ENCODE data around the gene TIPARP.

Gene TIPARP

DNA sequence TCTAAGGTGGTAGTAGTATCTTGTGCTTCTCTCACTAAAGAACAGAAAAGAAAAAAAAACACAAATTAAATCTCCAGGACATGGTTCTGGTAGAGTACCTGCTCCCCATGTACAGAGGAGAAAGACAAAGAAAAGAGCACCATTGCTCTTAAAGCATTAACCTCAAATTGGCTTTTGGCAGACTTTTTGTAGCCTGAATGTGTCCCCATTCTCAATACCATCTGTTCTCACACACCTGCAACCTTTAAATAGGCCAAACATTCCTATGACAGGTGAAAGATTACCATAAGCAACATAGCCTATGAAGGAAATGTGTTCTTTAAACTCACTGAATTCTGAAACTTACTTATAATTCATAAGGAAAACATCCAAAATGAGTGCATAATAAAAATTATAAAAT, 68.0 kb downstream of the TIPARP start:
- no peak for DNase-seq

DNA sequence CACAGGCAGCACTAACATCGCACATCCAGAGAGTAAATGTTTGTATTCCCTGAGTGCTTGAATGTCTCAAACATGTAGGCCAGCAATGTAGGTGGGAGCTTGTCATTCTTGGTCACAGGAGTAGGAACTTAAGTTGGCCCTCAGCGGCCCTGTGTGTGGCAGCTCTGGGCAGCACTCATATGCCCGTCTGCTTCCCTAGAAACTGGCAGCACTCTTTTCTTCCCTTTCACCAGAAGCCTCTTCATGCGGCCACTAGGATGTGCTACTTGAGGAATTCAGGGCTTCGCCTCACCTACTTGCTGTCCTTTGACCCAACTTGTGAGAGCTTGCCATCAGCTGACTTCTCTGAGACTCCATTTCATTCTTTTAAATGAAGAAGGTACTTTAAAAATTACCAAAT, 69.5 kb downstream of the TIPARP start:
- no peak for DNase-seq

DNA sequence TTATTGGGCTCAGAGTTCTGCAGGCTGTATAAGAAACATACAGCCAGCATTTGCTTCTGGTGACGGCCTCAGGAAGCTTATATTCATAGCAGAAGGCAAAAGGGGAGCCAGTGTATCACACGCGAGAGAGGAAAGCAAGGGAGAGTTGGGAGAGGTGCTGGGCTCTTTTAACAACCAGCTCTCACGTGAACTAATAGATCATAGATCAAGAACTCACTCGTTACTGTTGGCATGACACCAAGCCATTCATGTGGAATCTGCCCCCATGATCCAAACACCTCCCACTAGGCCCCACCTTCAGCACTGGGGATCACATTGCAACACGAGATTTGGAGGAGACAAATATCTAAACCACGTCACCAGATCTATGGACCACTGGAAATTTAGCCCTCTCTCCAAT, 70.2 kb downstream of the TIPARP start:
- no peak for DNase-seq

DNA sequence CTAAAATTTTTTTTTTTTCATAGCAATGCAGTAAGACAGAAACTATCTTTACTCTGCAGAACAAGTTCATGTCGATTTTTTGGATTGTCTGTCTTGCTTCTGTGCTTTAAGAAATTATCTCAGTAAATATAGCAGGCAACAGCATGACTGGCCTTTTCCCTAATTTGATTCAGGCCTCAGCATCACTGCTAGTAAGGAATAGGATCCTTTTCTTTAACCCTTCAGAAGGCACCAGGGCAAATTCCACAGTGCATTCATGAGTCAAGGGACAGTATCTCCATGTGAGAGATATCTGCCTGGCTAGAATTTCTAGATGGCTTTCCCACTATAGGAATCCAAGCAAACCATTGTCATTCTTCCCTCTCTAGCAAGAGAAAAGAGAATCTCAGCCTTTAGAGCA, 71.4 kb downstream of the TIPARP start:
- DNase-seq, result no peak

DNA sequence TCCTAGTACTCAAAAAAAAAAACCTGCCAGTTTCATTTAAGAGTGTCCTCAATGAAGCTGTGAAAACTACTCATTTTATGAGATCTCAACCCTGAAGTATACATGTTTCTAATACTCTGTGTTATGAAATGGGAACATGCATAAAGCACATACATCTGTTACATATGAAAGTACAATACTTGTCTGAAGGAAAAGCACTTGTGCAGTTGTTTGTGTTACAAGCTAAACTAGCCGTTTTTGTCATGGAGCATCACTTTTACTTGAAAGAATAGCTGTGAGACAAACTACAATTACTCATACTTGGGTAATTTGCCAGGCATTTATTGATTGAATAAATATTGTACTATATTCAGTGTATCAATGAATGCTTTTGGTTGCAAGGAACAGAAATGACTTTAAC, 72.7 kb downstream of the TIPARP start:
- no peak for DNase-seq

DNA sequence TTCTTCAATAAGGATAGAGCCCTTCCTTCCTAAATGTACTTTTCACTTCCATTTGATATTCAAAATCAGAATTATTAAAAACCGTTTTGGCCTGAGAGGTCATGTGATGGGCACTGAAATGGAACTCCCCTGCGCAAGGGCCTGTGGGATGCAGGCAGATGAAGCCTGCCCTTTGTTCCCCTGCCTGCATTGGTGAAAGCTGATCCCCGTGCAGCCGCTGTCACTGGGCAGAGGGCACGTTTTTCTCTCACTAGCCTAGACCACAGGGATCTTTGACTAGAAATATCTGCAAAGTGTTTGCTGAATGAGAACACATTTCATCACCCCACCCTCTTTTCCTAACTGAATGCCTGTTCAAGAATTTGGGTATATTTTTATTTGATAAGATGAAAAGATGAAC, 74.9 kb downstream of the TIPARP start:
- DNase-seq, result no peak

DNA sequence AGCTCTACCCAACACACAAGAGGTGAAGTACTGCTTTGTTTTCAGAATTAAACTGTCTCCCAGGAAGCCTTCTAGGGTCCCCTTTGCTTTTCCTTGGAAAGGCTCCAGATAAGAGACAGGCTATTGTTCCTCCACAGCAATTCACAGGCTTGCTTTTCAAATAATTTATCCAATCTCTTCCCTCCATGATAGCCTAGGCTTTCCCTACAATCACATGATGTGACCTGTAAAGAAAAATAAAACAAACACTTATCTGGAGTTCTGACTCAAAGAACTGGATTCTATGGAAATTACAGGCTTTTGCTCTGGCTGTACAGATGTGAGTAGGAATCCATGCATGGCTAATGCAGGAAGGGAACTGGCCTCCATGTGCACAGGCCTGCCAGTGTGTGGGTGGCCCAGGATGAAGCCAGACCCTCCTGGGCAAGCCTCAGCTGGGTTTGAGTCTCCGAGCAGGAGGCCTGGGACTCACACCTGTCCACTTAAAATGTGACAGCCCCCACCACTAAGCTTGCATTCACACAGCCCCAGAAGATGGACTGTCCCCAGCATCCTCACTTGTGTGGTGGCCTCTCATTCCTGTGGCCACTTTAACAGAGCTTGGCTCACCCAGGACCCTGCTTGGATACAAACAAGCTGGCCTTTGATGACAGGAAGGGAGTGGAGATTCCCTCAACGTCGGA, 75.9 kb downstream of the TIPARP start:
- DNase-seq, result no peak

DNA sequence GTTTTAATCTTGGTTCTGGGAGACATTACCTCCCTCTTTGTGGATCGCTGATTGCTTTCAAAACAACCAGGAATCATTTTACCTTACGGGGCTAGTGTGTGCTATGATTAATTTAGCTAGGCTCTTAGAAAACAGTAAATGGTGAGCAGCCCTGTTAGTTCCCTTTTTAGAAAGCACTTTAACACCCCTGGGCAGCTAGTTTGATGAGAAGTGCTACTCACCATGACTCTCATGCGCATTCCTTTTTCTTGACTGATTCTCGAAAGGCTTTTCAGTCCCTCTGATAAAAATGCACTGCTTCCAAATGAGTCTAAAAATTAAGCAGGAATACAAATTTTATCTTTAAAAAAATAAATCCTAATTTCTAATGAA, 76.5 kb downstream of the TIPARP start:
- DNase-seq, result no peak

DNA sequence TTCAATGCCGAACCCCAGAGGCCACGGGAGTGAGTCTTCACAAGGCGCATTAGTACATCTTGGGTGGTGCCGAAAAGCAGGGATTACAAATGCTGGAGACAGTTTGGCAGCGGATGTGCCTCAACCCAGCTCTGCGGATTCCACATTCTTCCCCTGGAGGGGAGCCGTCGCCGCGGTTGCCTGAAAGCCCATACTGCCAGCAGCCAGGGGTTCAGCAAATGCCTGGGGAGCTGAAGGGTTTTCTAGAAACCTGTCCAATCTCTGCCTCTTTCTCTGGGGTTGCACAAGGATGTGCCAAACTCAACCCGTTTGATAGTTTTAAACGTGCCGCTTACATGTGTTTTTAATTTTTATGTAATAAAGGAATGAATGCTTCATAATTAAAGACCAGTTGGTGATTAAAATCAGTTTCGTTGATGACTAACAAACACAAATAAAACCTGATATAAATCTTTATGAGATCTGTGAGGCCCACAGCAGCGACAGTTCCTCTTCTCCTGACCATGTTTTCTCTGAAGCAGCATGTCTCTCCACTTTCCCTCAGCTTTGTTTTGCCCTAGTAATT, 77.2 kb downstream of the TIPARP start:
- DNase-seq, result no peak

Measured in NCI-H524 (cell line).